Adrenal gland (tissue), 12 donors: ENCODE data around the gene PNKP. TPM values are rescaled to one million over a fixed set of nuclear protein-coding genes. Genes with fewer than 3 reads are reported as not detected.

Source experiments
- DNase-seq, 7 donors: peaks; one replicate each; pipeline ENCODE4 v3.0.0-alpha.2; 2019 to 2020
- H3K27ac ChIP-seq, 5 donors: fragments of 200-600 bp; sonication (generic) in 4 of 5; 1 replicate in 3 of 5; 2 replicates in 2 of 5; pipeline versions ENCODE4 v1.5.1 to v1.8.0; 2016 to 2020; ENCODE audit warnings: mild to moderate bottlenecking in 1 of 5
- H3K27me3 ChIP-seq: fragments of 200-600 bp; 2 replicates; pipeline ENCODE4 v1.8.0; 2021
- H3K36me3 ChIP-seq, 2 donors: fragments of 200-600 bp; replicated peaks in 1 of 2; 1 replicate in 1 of 2; 2 replicates in 1 of 2; pipeline versions ENCODE4 v1.5.1 to v1.8.0; 2018 to 2022
- H3K4me1 ChIP-seq, 2 donors: fragments of 200-600 bp; replicated peaks in 1 of 2; 1 replicate in 1 of 2; 2 replicates in 1 of 2; pipeline versions ENCODE4 v1.5.1 to v1.8.0; 2018 to 2021
- H3K4me3 ChIP-seq, 4 donors: fragments of 200-600 bp; sonication (generic) in 3 of 4; one replicate each; pipeline ENCODE4 v1.5.1; 2016 to 2018
- H3K9me3 ChIP-seq, 3 donors: fragments of 200-600 bp; sonication (generic) in 1 of 3; replicated peaks in 1 of 3; 1 replicate in 2 of 3; 2 replicates in 1 of 3; pipeline versions ENCODE4 v1.5.1 to v1.8.0; 2016 to 2021
- CTCF ChIP-seq, 6 experiments: fragments of 450-650 bp in 4 of 6; fragments of 200-600 bp in 2 of 6; sonication (generic) in 1 of 6; IDR thresholded peaks; 1 replicate in 5 of 6; 2 replicates in 1 of 6; pipeline versions ENCODE4 v1.5.1 to v1.8.0; 2016 to 2021; ENCODE audit warnings: antibody characterized with exemption in 6 of 6, mild to moderate bottlenecking in 2 of 6, moderate library complexity in 1 of 6
- POLR2A ChIP-seq, 2 donors: fragments of 450-650 bp; IDR thresholded peaks; one replicate each; pipeline ENCODE4 v1.6.1; 2017; ENCODE audit warnings: antibody characterized with exemption in 2 of 2, mild to moderate bottlenecking in 2 of 2, moderate library complexity in 1 of 2
- WGBS, 4 donors: extraction: QIAGEN DNeasy Blood & Tissue Kit in 2 of 4; methylation state at CpG; one replicate each; pipeline versions ENCODE4 v1.1.5 to v1.1.7; 2013 to 2017; 5-methylcytosine and 5-hydroxymethylcytosine counted together
- intact Hi-C, 2 donors: fragments of 100-400 bp; cut with DNase I; formaldehyde crosslinking; loops; one replicate each; pipeline versions ENCODE4 v1.14.1 to v1.15.0; 2022 to 2023
- microRNA-seq, 3 donors: library from miRNA; unstranded; fragments of <30 nt; microRNA quantifications; one replicate each; pipeline ENCODE4, GENCODE V29; 2017 to 2020
- polyA plus RNA-seq, 3 donors: library from polyadenylated mRNA; stranded (reverse); fragments of 200-250 nt in 2 of 3; fragments of 350-450 nt in 1 of 3; fragmentation: Illumina TruSeq in 1 of 3; extraction: RNeasy Lipid Tissue Mini Kit (QIAGEN cat#74804) in 1 of 3; gene quantifications; one replicate each; pipeline ENCODE4 v1.2.3, GENCODE V29; 2013 to 2014
- small RNA-seq, 2 donors: library from RNA; depleted of rRNA; stranded (forward); fragments of <200 nt; gene quantifications; one replicate each; pipeline ENCODE3, GENCODE V24; 2016
- total RNA-seq, 9 donors: library from RNA; depleted of rRNA in 4 of 9; stranded (reverse); fragments of >200 nt in 4 of 9; fragments of 120-200 nt in 1 of 9; fragmentation: NEBNext Ultra II Directional in 1 of 9; extraction: Animal tissue kit (Norgen Biotek cat#: 25700) in 1 of 9; gene quantifications; one replicate each; pipeline versions ENCODE4 v1.1.0 to v1.2.4, GENCODE V29; 2013 to 2023
- donor health status: healthy with polysubstance abuse.
- donor health status: Bipolar disorder and iron deficiency.
- donor health status: DM: yes; HTN: yes; CAD: no.
- donor health status: DM: no; HTN: no; CAD: no.
- donor health status: DM: no; HTN: no; CAD: no.
- donor health status: DM: yes; HTN: yes; CAD: no.

The PNKP gene
- total and polyA plus RNA-seq, 12 donors, result 40.7 to 344 (median 100) TPM

GRCh38 chr19:49811328-49811727 lies 56.0 kb downstream of the PNKP start:
- TF ChIP-seq POLR2A (IDR thresholded peaks at IDR 0.05) (no peak), CTCF (IDR thresholded peaks at IDR 0.05) (no peak)
- DNase-seq, result no peak
- Histone ChIP-seq H3K27ac (no peak overlapping the region), H3K4me1 (peaks cover 11 to 32% of the 10 kb centered on the region in 2 donors), H3K4me3 (no peak overlapping the region), H3K27me3 (no peaks in the 10 kb centered on the region), H3K9me3 (no peaks in the 10 kb centered on the region), H3K36me3 (no peaks in the 10 kb centered on the region)
- intact Hi-C loops, result no loop called here
- 93 to 99% (median 95%) methylated on average over 6 of the region's 6 CpGs for WGBS, 4 donors

Small RNAs within 50 kb of the gene (microRNA-seq; reads per million reads assigned to microRNA genes)
- 1.8 to 8.5 (median 5.7) reads per million in 3 donors for gene MIR4749
- gene MIR4750, result 0.89 to 2.8 (median 1.9) reads per million in 3 donors
- gene MIR6800, result 0.38 to 1.4 (median 0.89) reads per million in 3 donors

Small RNAs within 50 kb of the gene (small RNA-seq; reads per million reads assigned to genes)
- gene MIR4749, result 0 to 0.08 reads per million in 2 donors

Other genes starting within 250 kb of the PNKP start
- 10 to 100 TPM in 8 of 9 donors, 1 to 10 TPM in 1; 6.8 to 77.9 (median 37.4) TPM for gene RRAS, start 227.4 kb downstream of the PNKP start, total RNA-seq
- gene RRAS, start 227.4 kb downstream of the PNKP start, polyA plus RNA-seq, result 100 to 1,000 TPM in 2 of 3 donors, 10 to 100 TPM in 1; 21.9 to 180 (median 167) TPM
- gene SCAF1, start 225.4 kb downstream of the PNKP start, total RNA-seq, result 10 to 100 TPM in 8 of 9 donors, 1 to 10 TPM in 1; 4.2 to 81.3 (median 45.8) TPM
- gene SCAF1, start 225.4 kb downstream of the PNKP start, polyA plus RNA-seq, result 10 to 100 TPM in 2 of 3 donors, 1 to 10 TPM in 1; 7.9 to 67.7 (median 27.1) TPM
- 100 to 1,000 TPM in 2 of 9 donors, 10 to 100 TPM in 7; 33.7 to 108 (median 64.1) TPM for gene IRF3, start 201.7 kb downstream of the PNKP start, total RNA-seq
- 100 to 1,000 TPM in 2 of 3 donors, 10 to 100 TPM in 1; 23.2 to 328 (median 159) TPM for gene IRF3, start 201.7 kb downstream of the PNKP start, polyA plus RNA-seq
- gene BCL2L12, start 201.6 kb downstream of the PNKP start, total RNA-seq, result 10 to 100 TPM in 4 of 9 donors, 1 to 10 TPM in 5; 3.3 to 16.3 (median 9.7) TPM
- gene BCL2L12, start 201.6 kb downstream of the PNKP start, polyA plus RNA-seq, result 10 to 100 TPM in 2 of 3 donors, 1 to 10 TPM in 1; 3.5 to 15.4 (median 13.9) TPM
- gene PRMT1, start 190.3 kb downstream of the PNKP start, total RNA-seq, result 100 to 1,000 TPM in 8 of 9 donors, 10 to 100 TPM in 1; 80.4 to 262 (median 160) TPM
- 100 to 1,000 TPM; 158 to 198 (median 179) TPM for gene PRMT1, start 190.3 kb downstream of the PNKP start, polyA plus RNA-seq
- 1 to 10 TPM in 1 of 9 donors, under 1 TPM in 8; 0.18 to 1.2 (median 0.55) TPM for gene ADM5, start 178.0 kb downstream of the PNKP start, total RNA-seq
- 1 to 10 TPM in 2 of 3 donors, not detected in 1; 1.9 to 2.0 TPM for gene ADM5, start 178.0 kb downstream of the PNKP start, polyA plus RNA-seq
- gene CPT1C, start 176.5 kb downstream of the PNKP start, total RNA-seq, result 1 to 10 TPM in 8 of 9 donors, not detected in 1; 2.4 to 9.4 (median 4.6) TPM
- gene CPT1C, start 176.5 kb downstream of the PNKP start, polyA plus RNA-seq, result 10 to 100 TPM in 2 of 3 donors, 1 to 10 TPM in 1; 5.8 to 55.7 (median 14.1) TPM
- gene TSKS, start 104.3 kb downstream of the PNKP start, total RNA-seq, result under 1 TPM in 5 of 9 donors, not detected in 4; 0.11 to 0.47 (median 0.29) TPM
- gene TSKS, start 104.3 kb downstream of the PNKP start, polyA plus RNA-seq, result 1 to 10 TPM in 1 of 3 donors, under 1 TPM in 1, not detected in 1; 0.94 to 1.7 TPM
- 100 to 1,000 TPM in 8 of 9 donors, 10 to 100 TPM in 1; 59.8 to 455 (median 262) TPM for gene AP2A1, start 100.6 kb downstream of the PNKP start, total RNA-seq
- gene AP2A1, start 100.6 kb downstream of the PNKP start, polyA plus RNA-seq, result 100 to 1,000 TPM in 1 of 3 donors, 10 to 100 TPM in 2; 71.5 to 131 (median 90.3) TPM
- 10 to 100 TPM; 22.0 to 72.5 (median 45.3) TPM for gene FUZ, start 54.3 kb downstream of the PNKP start, total RNA-seq
- gene FUZ, start 54.3 kb downstream of the PNKP start, polyA plus RNA-seq, result 10 to 100 TPM in 2 of 3 donors, 1 to 10 TPM in 1; 7.6 to 62.0 (median 47.7) TPM
- gene MED25, start 49.3 kb downstream of the PNKP start, total RNA-seq, result 100 to 1,000 TPM in 5 of 9 donors, 10 to 100 TPM in 4; 36.2 to 211 (median 105) TPM
- 100 to 1,000 TPM in 2 of 3 donors, 10 to 100 TPM in 1; 71.2 to 457 (median 299) TPM for gene MED25, start 49.3 kb downstream of the PNKP start, polyA plus RNA-seq
- 100 to 1,000 TPM; 163 to 568 (median 257) TPM for gene PTOV1, start 16.4 kb downstream of the PNKP start, total RNA-seq
- gene PTOV1, start 16.4 kb downstream of the PNKP start, polyA plus RNA-seq, result 100 to 1,000 TPM in 2 of 3 donors, 10 to 100 TPM in 1; 78.7 to 620 (median 409) TPM
- 10 to 100 TPM; 19.8 to 70.3 (median 36.5) TPM for gene AKT1S1, start 9.8 kb upstream of the PNKP start, total RNA-seq
- 10 to 100 TPM; 66.0 to 89.6 (median 75.8) TPM for gene AKT1S1, start 9.8 kb upstream of the PNKP start, polyA plus RNA-seq
- 100 to 1,000 TPM in 1 of 9 donors, 10 to 100 TPM in 7, 1 to 10 TPM in 1; 5.8 to 103 (median 51.3) TPM for gene TBC1D17, start 10.1 kb upstream of the PNKP start, total RNA-seq
- 100 to 1,000 TPM in 2 of 3 donors, 10 to 100 TPM in 1; 22.4 to 198 (median 113) TPM for gene TBC1D17, start 10.1 kb upstream of the PNKP start, polyA plus RNA-seq
- 1 to 10 TPM in 5 of 9 donors, under 1 TPM in 4; 0.18 to 2.1 (median 1.1) TPM for gene IL4I1, start 29.3 kb upstream of the PNKP start, total RNA-seq
- gene IL4I1, start 29.3 kb upstream of the PNKP start, polyA plus RNA-seq, result 1 to 10 TPM in 2 of 3 donors, under 1 TPM in 1; 0.33 to 3.2 (median 2.1) TPM
- gene ATF5, start 61.6 kb upstream of the PNKP start, total RNA-seq, result 100 to 1,000 TPM in 1 of 9 donors, 10 to 100 TPM in 8; 14.3 to 103 (median 40.3) TPM
- gene ATF5, start 61.6 kb upstream of the PNKP start, polyA plus RNA-seq, result 100 to 1,000 TPM in 1 of 3 donors, 10 to 100 TPM in 2; 67.3 to 114 (median 95.7) TPM
- gene NUP62, start 61.9 kb upstream of the PNKP start, total RNA-seq, result 10 to 100 TPM; 29.3 to 71.8 (median 55.9) TPM
- gene NUP62, start 61.9 kb upstream of the PNKP start, polyA plus RNA-seq, result 10 to 100 TPM; 26.4 to 47.8 (median 31.9) TPM
- gene SIGLEC11, start 93.6 kb upstream of the PNKP start, total RNA-seq, result 100 to 1,000 TPM in 3 of 9 donors, 10 to 100 TPM in 6; 11.7 to 180 (median 54.0) TPM
- gene SIGLEC11, start 93.6 kb upstream of the PNKP start, polyA plus RNA-seq, result 10 to 100 TPM; 11.2 to 27.6 (median 20.9) TPM
- gene VRK3, start 157.8 kb upstream of the PNKP start, total RNA-seq, result 10 to 100 TPM; 28.1 to 60.3 (median 48.1) TPM
- gene VRK3, start 157.8 kb upstream of the PNKP start, polyA plus RNA-seq, result 10 to 100 TPM; 12.1 to 47.2 (median 26.5) TPM
- 10 to 100 TPM in 2 of 9 donors, 1 to 10 TPM in 7; 6.0 to 10.7 (median 9.1) TPM for gene ZNF473, start 158.4 kb upstream of the PNKP start, total RNA-seq
- gene ZNF473, start 158.4 kb upstream of the PNKP start, polyA plus RNA-seq, result 10 to 100 TPM in 1 of 3 donors, 1 to 10 TPM in 2; 2.7 to 13.2 (median 3.0) TPM